Activated CD4-positive, alpha-beta T cell treated with anti-CD3 and anti-CD28 coated beads, Interleukin-10, Interleukin-2, amounts not matched to agents 100 ng/mL and 50 ng/mL, durations not matched to agents 16 hours and 8 hours (primary cell): ENCODE measurements around the gene OR5AN1.
"Not testable (repeated sequence)": the region's sequence is repeated elsewhere in the genome, so short reads cannot be mapped to it uniquely, and the experiment has no call there.

Source experiments
- DNase-seq: peaks from one replicate; pipeline ENCODE4 v3.0.0-alpha.2; 2020

The OR5AN1 gene, protein sequence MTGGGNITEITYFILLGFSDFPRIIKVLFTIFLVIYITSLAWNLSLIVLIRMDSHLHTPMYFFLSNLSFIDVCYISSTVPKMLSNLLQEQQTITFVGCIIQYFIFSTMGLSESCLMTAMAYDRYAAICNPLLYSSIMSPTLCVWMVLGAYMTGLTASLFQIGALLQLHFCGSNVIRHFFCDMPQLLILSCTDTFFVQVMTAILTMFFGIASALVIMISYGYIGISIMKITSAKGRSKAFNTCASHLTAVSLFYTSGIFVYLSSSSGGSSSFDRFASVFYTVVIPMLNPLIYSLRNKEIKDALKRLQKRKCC

DNA sequence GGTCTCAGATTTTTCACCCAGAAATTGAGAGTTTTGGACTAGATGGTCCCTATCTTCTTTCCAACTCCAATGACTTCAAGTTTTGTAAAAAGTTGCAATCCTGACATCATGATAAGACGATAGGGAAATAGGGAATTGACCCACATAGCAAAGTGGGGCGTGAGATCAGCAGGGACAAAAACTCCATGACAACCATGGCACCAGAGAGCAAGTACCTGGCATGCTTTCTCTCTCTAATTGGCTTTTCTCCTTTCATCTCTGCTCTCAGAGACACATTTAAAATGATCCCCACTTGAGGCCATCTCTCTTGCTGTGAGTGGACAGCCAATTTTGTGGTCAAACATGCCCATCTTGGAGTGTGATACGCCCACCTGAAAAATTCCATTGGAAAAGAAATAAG is at the start of gene OR5AN1:
OR5AN1 (plus strand) TSS at position 301 of the 400 bp plus-strand sequence. CDS start 5,564 bp downstream, outside the sequence.
- no peak for DNase-seq

DNA sequence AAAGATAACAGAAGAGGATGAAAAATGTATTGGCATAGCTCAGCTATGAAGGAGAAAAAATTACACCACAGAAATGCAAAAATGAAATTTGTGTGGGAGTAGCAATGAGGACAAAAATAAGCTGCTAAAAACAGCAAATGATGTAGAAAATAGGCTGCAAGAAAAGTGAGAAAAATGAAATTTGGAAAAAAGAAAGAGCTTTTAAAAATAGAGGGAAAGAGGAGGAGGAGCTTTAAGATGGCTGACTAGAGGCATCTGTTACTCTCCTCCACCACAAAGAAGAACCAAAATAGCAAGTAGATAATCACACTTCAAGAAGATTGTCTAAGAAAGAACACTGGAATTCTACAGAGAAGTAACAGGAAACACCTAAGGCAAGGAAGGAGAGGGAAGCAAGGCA is 23.7 kb upstream of the OR5AN1 start:
- DNase-seq: no peak

DNA sequence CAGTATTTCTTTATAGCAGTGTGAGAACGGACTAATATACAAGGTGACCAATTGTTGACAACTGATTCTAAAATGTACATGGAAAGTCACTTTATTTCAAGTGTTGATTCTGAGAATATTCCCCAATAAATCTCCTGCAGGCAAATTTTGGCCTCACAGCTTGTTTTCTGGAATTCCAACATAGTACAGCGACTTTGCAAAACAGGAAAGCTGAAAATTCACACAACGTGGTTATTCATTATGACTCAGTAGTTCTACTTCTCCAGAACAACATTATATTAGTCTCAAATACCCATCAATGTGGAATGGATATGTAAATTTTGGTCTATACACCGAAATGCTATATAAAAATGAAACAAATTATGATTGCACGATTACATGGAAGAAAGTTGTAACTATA is 22.5 kb upstream of the OR5AN1 start:
- DNase-seq: no peak

DNA sequence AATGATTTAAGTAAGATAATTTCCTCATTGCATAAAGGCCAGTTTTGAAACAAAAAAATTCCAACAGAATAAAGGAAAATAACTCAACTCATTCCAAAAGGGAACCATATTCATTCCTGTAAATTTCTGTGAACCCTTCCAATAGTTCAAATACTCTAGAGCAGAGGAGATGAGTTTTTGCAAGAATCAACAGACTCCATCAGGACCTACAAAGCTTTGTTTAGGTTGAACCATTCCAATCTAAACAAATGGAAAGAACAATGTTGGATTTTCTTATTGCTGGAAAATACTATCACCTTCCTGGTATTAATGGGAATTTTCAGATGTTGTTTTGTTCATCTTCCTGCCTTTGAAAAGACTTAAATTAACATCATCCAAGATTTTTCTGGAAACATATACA is 21.8 kb upstream of the OR5AN1 start:
- DNase-seq: no peak

DNA sequence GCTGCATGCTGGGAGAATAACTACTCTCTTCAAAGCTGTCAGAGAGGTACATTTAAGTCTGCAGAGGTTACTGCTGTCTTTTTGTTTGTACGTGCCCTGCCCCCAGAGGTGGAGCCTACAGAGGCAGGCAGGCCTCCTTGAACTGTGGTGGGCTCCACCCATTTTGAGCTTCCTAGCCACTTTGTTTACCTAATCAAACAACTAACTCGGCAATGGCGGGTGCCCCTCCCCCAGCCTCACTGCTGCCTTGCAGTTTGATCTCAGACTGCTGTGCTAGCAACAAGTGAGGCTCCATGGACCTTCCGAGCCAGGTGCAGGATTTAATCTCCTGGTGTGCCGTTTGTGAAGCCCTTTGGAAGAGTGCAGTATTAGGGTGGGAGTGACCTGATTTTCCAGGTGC is 9.0 kb upstream of the OR5AN1 start:
- not testable (repeated sequence) for DNase-seq

DNA sequence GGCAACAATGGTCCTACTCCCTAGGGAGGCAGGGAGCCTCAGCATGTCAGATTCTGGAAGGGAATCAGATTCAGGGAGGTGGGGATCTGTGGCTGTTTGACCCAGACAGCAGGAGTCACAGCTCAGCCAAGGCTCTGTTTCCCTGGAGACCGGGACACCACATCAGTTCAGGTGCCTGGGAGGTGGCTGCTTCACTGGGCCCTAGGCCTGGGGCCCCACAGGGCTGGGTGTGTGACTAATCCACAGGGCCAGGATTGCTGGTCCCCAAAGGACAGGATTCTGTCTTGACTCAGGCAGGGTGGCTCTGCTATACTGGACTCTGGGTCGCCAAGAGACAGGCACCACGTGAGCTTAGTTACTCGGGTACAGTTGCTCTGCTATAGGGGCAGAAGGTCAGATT is 3.5 kb upstream of the OR5AN1 start:
- no peak for DNase-seq

DNA sequence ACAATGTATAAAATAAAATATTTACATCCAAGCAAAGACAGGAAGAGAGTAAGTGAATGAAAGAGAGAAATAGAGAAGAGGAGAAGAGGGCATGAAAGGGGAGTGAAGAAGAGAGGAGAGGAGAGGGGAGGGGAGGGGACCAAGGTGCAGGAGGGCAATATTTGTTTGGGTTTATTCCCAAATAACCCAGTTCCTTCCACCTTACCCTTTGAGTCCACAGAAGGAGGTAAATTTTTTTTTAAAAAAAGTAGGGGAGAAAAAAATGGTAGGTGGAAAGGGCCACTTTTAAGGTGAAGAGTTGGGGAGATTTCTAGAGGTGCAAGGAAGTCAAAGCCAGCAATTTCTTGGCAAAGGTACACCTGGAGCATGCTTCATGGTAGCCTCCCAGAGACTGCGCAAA is 2.1 kb upstream of the OR5AN1 start:
- DNase-seq: no peak

DNA sequence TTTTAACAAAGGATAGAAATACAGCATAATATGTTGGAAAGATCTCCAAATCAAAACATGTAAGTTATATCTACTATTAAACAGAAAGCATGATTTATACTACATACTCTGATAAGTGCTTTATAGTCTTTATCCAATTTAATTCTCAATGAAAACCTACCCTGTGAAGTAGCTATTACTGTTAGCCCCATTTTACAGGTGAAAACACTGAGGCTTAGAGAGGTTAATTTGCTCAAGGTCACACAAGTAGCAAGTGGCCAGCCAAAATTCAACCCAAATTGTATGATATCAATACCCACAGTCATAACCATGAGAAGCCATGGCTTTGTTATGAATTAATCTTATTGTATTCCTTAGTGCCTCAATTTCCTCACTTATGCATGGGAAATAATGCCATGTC is 675 bp upstream of the OR5AN1 start:
- no peak for DNase-seq

DNA sequence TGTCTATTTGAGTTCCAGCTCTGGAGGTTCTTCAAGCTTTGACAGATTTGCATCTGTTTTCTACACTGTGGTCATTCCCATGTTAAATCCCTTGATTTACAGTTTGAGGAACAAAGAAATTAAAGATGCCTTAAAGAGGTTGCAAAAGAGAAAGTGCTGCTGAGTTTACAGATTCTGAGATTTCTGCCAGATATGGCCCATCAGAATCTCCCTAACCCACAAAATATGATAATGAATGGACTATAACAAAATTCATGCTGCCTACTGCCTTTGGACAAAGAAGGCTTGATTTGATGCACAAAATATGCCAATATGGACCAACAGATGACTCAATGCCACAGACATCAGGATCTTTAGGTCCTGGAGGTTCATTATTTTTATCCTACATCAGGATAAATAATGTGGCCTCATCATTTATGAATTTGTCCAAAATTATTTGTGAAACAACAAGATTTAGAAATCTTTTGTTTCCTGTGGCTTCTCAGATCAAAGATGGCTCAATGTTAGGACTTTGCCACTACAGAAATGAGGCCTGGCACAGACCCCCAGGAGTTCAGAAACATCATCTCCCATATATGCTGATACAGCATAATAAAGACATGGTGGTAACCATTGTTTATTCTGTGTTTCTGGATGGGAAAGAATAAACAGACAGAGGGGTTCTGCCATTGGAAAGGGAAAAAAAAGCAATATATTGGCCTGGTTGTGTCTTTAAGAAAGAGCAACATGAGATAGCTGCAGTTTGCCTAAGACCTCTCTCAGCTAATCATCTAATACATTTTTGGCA is 6.7 kb downstream of the OR5AN1 start:
- DNase-seq: no peak

DNA sequence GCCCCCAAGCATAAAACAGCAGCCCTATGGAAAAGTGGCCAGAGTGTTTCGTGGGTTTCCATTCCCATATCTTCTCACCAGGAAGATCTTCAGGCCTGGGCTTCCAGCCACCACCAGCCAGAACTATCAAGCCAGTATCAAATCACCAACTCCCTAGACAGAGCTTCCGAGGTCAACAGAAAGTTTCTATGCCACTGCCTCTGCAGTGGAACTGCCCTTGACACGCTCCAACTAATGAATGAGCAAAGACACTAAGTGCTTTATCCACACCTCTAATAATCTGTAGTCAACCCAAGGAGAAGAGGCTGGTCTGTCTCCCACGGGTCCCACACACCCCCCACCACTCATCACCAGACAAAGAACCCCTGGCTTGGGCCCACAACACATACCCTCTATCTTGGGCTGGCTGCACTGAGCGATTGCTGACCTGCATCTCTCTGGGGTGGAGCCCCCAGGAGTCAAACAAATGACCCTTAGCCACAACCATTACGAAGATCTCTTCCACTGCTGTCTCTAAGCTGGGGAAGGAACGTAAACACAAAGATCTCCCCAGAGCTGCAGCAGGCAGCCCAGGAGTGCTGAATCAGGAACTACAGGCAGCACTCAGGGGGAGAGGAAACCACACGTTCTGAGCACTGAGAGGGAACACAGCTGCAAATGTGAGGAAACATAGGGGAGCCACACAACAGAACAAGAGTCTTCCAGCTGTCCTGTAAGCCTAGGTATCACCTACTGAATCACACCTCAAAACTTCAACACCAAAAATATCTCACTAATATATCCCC is 9.7 kb downstream of the OR5AN1 start:
- DNase-seq: no peak

DNA sequence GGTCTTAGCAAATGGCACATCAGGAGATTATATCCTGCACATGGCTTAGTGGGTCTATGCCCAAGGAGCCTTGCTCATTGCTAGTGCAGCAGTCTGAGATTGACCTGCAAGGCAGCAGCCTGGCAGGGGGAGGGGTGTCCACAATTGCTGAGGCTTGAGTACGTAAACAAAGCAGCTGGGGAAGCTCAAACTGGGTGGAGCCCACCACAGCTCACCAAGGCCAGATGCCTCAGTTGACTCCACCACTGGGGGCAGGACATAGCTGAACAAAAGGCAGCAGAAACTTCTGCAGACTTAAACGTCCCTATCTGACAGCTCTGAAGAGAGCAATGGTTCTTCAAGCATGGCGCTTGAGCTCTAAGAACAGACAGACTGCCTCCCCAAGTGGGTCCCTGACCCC is 13.6 kb downstream of the OR5AN1 start:
- DNase-seq: not testable (repeated sequence)

DNA sequence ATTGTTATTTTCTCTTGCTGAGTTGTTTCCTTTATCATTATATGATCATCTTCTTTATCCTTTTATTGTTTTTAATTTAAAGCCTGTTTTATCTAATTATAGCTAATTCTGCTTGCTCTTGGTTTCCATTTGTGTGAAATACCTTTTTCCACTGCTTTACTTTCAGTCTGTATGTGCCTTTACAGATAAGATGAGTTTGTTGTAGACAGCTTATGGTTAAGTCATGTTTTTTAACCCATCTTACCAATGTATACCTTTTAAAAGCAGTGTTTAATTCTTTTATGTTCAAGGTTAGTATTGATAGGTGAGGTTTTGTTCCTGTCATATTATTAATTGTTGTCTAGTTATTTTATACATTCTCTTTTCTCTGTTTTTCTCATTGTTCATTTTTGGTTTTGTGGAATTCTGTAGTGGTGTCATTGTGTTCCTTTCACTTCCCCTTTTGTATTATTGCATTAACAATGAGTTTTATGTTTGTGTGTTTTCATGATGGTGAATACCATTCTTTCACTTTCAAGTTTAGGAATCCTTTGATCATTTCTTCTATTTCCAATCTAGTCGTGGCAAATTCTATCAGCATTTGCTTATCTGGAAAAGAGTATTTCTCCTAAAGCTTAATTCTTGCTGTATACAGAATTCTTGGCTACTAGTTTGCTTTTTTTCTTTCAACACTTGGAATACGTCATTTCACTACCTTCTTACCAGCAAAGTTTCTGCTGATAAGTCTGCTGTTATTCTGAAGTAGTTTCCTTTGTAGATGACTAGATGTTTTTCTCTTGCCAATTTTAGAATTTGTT is 21.8 kb downstream of the OR5AN1 start:
- no peak for DNase-seq

DNA sequence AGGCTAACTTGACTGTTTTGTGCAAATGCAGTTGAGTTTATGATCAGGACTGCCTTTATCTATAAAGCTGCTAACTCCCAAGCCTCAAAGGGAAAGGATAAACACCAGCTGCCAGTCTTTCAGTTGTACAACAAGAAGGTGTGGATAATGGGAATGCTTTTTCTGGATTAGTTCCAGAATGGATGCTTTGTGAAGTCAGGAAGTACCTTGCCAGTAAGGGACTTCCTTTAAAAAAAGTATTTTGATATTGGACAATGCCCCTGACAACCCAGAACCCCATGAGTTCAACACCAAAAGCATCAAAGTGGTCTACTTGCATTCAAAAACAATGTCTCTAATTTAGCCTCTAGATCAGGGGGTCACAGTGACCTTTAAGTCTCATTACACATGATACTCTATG is 35.5 kb downstream of the OR5AN1 start:
- no peak for DNase-seq

DNA sequence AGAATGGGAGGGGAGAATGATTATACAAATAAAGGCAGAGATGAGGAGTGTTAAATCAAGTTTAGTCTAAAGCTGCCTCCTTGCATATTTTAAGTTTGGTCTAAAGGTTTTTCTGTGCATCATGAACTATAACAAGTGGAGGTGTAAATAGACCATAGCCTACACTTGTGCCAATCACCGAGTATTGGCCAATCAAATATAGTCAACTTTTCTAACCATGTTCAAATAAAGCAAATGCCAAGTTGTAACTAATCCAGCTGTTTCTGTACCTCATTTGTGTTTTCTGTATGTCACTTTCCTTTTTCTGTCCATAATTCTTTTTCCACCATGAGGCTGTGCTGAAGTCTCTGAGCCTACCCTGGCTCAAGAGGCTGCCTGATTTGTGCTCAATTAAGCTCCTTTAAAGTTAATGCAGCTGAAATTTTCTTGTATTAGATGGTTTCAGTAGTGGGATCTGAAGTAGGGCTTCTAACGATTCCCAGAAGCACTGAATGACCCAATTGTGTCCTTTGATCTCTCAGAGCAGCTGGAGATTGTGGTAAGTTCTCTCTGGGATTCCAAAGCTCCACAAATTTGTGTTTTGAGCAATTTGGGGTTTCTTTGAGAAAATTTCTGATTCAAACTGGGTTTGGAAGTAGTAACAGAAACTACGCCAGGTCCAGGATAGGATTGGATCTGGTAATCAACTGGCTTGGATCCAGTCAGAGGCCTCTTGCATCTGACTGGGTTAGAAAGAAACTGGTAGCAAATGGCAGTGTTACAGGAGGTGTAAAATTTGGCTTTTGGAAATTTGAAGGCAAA is 42.0 kb downstream of the OR5AN1 start:
- DNase-seq: no peak

DNA sequence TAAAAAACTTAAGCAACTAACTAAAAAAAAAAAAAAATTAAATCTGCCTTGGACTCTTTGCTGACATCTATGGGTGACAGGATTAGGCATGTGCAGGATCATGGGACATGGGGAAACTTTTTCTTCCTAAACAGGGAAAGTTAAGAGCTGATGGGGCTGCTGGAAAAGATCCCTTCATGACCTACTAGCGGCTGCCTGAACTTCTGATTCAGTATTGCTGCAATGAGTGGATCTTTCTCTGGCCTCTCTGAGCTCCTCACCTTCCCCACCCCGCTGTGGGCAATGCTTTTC is 42.5 kb downstream of the OR5AN1 start:
- DNase-seq: no peak

DNA sequence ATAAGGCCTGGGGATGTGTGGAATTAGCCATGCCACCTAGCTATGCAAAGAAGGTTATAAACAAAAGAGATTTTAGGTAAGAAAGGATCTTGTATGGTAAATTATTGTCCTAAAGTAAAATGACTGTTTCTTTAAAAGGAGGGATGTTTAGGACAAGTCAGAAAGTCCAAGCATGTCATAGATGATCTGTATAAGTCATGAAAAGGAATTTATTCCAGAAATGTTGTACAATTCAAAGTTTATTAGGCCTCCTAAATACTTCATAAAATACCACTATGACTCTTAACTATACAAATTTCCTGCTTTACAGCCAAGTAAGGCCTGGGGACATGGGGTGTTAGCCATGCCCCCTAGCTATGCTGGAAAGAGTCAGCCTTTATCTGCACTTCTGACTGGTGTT is 44.9 kb downstream of the OR5AN1 start:
- DNase-seq: no peak

DNA sequence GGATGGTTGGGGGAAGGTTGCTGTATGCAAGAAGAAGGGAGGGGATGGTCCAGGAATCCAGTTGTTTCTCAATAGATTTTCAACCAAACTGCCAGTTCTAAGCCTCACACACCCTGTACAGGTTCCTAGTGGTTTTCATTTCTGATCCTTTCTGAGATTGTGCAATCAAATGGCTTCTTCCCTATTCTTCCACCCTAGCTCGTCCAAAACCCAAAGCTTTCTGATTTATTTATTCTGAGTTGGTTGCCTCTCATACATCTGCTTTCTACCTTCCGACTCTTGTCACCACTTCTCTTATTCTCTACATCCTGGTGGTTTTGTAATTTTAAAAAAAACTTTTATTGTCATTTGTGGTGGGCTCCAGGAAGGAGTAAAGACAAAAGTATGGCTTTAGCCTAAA is 55.0 kb downstream of the OR5AN1 start:
- no peak for DNase-seq

DNA sequence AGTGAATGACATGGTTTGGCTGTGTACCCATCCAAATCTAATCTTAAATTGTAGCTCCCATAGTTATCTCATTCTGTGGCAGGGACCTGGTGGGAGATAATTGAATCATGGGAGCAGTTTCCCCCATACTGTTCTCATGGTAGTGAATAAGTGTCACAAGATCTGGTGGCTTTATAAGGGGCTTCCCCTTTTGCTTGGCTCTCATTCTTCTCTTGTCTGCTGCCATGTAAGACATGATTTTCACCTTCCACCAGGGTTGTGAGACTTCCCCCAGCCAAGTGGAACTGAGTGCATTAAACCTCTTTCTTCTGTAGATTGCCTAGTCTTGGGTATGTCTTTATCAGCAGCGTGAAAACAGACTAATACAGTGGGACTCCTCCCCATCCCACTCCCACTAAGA is 56.4 kb downstream of the OR5AN1 start:
- DNase-seq: no peak

DNA sequence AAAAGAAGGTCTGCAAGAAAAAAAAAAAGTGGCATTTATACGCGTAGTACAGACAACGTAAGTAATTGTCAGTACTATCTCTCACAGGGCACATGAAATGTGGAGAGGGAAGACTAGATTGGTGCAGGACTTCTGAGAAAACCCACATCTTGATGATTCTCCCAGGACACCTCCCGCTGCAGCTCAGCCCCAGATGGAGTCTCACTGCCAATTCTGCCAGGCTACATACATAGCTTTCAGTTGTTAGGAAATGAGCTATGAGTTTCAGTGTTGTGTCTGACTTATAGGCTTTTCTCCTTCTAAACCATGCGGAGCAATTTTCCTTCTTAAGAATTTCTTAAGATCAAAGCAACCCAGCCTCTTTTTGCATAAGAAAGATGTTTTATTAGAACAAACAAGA is 57.9 kb downstream of the OR5AN1 start:
- DNase-seq: no peak

DNA sequence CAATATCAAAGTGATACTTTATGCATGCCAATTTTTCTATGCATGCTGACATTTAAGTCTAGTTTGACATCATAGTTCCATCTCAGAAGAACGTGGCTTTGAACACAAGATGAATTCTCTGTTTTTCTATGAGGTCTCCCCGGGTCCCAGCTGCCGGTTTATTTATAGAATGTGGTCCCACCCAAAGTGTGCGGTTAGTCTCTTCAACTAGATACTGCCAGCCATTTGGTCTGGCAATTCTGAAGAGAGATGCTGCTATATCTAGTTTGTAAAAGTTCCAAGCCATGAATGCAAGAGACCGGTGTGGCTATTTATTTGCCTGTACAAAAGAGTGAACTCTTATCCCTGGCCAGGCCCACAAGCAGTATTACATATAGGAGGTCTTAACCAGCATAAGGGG is 58.3 kb downstream of the OR5AN1 start:
- no peak for DNase-seq

DNA sequence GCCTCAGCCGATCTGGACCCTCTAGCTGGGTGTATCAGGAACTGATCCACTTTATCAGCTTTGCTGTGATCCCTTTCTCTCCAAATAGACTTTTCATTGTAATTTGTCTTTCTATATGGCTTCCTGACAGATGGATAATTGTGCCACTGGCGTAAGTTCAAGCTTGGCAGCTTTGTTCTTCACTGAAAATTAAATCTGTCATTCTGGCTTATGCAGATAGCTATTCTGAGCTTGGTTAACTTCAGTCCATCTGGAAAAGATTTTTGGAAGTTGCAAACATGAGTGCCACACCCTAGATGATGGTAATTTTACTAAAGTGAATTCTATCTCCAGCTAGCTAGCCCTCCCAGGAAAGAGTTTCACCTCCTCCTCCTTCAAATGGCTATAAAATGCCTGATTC is 59.5 kb downstream of the OR5AN1 start:
- no peak for DNase-seq
